WTC11 (cell line): Measurements from ENCODE around the gene ODAD4. TPM values are rescaled to one million over a fixed set of nuclear protein-coding genes. Genes with fewer than 3 reads are reported as not detected.

Experiments
- ATAC-seq: fragments of 200-7000 bp; cut with Tn5 transposase; 2 replicates; pipeline ENCODE4 v1.10.0; 2021; ENCODE audit warnings: mild to moderate bottlenecking, moderate library complexity
- CTCF ChIA-PET: fragments of 300-600 bp; sonication (Branson Sonifier 250); formaldehyde crosslinking; loops from one replicate; lab custom pipeline; 2021; ENCODE audit warnings: antibody characterized with exemption; lab: Charles Lee
- POLR2A ChIA-PET: fragments of 350-600 bp; sonication (Branson Sonifier 250); formaldehyde crosslinking; loops from one replicate; lab custom pipeline; 2021; ENCODE audit warnings: antibody characterized with exemption; lab: Charles Lee
- DNase-seq: peaks from one replicate; pipeline ENCODE4 v3.0.0; 2021; ENCODE audit warnings: low spot score
- H3K27ac Mint-ChIP-seq: 2 replicates; pipeline ENCODE4 v1.8.0; 2021; ENCODE audit warnings: mixed read lengths
- H3K27me3 Mint-ChIP-seq: 2 replicates; pipeline ENCODE4 v1.8.0; 2021; ENCODE audit warnings: low read depth, mild to moderate bottlenecking, moderate library complexity, mixed read lengths
- H3K36me3 Mint-ChIP-seq: 2 replicates; pipeline ENCODE4 v1.8.0; 2021; ENCODE audit warnings: mixed read lengths
- H3K4me1 Mint-ChIP-seq: 2 replicates; pipeline ENCODE4 v1.8.0; 2022; ENCODE audit warnings: mixed read lengths
- H3K4me3 Mint-ChIP-seq: 2 replicates; pipeline ENCODE4 v1.8.0; 2021; ENCODE audit warnings: mild to moderate bottlenecking, moderate library complexity, mixed read lengths
- H3K9me3 Mint-ChIP-seq: 2 replicates; pipeline ENCODE4 v1.8.0; 2021; ENCODE audit warnings: mixed read lengths
- ATF1 ChIP-seq: sonication (generic); formaldehyde crosslinking; IDR thresholded peaks from 2 replicates; pipeline ENCODE4 v1.8.1; 2023; ENCODE audit warnings: mild to moderate bottlenecking, moderate library complexity, missing genetic modification reagents
- JAZF1 ChIP-seq: fragments of 250-450 bp; sonication (Bioruptor Pico); IDR thresholded peaks from 2 replicates; pipeline ENCODE4 v1.9.0; 2021; ENCODE audit warnings: moderate library complexity, mild to moderate bottlenecking, inconsistent platforms
- NFE2L1 ChIP-seq: sonication (generic); formaldehyde crosslinking; IDR thresholded peaks from 2 replicates; pipeline ENCODE4 v1.8.1; 2023; ENCODE audit warnings: missing genetic modification reagents
- NR2C2 ChIP-seq: sonication (generic); formaldehyde crosslinking; IDR thresholded peaks from 2 replicates; pipeline ENCODE4 v1.8.0; 2022; ENCODE audit warnings: mild to moderate bottlenecking, missing genetic modification reagents
- RELA ChIP-seq: sonication (generic); formaldehyde crosslinking; IDR thresholded peaks from 2 replicates; pipeline ENCODE4 v1.8.1; 2022; ENCODE audit warnings: missing genetic modification reagents, mild to moderate bottlenecking, borderline replicate concordance
- SMAD3 ChIP-seq: sonication (generic); formaldehyde crosslinking; IDR thresholded peaks from 2 replicates; pipeline ENCODE4 v1.8.0; 2022; ENCODE audit warnings: missing genetic modification reagents, mild to moderate bottlenecking, borderline replicate concordance
- SP1 ChIP-seq: sonication (generic); formaldehyde crosslinking; conservative IDR thresholded peaks from 2 replicates; pipeline ENCODE4 v1.8.1; 2022; ENCODE audit warnings: missing genetic modification reagents
- ZNF138 ChIP-seq: sonication (generic); formaldehyde crosslinking; conservative IDR thresholded peaks from 2 replicates; pipeline ENCODE4 v1.8.1; 2022; ENCODE audit warnings: mild to moderate bottlenecking, moderate library complexity, missing genetic modification reagents
- ZNF232 ChIP-seq: sonication (generic); formaldehyde crosslinking; IDR thresholded peaks from 2 replicates; pipeline ENCODE4 v1.8.0; 2022; ENCODE audit warnings: mild to moderate bottlenecking, missing genetic modification reagents
- ZNF317 ChIP-seq: sonication (generic); formaldehyde crosslinking; IDR thresholded peaks from 2 replicates; pipeline ENCODE4 v1.8.1; 2023; ENCODE audit warnings: low read depth, mild to moderate bottlenecking, moderate library complexity, missing genetic modification reagents, borderline replicate concordance
- total RNA-seq: library from RNA; stranded (reverse); gene quantifications from 3 replicates; pipeline ENCODE4 v1.2.3, GENCODE V29; 2021
- TF ChIP-seq, protein P1 (sequence below): sonication (generic); formaldehyde crosslinking; IDR thresholded peaks from 2 replicates; pipeline ENCODE4 v1.8.1; 2023; ENCODE audit warnings: mild to moderate bottlenecking, missing genetic modification reagents, moderate library complexity
- TF ChIP-seq, protein P2 (sequence below): sonication (generic); formaldehyde crosslinking; IDR thresholded peaks from 2 replicates; pipeline ENCODE4 v1.8.0; 2022; ENCODE audit warnings: mild to moderate bottlenecking, missing genetic modification reagents
- TF ChIP-seq, protein P3 (sequence below): fragments of 250-450 bp; sonication (Bioruptor Pico); IDR thresholded peaks from 2 replicates; pipeline ENCODE4 v1.8.0; 2021; ENCODE audit warnings: mild to moderate bottlenecking
- TF ChIP-seq, protein P4 (sequence below): fragments of 250-450 bp; sonication (Bioruptor Pico); IDR thresholded peaks from 2 replicates; pipeline ENCODE4 v1.9.0; 2021; ENCODE audit warnings: mild to moderate bottlenecking, borderline replicate concordance
- TF ChIP-seq, protein P5 (sequence below): sonication (generic); formaldehyde crosslinking; IDR thresholded peaks from 2 replicates; pipeline ENCODE4 v1.8.1; 2023; ENCODE audit warnings: mild to moderate bottlenecking, missing genetic modification reagents, borderline replicate concordance
- TF ChIP-seq, protein P6 (sequence below): fragments of 250-450 bp; sonication (Bioruptor Pico); IDR thresholded peaks from 2 replicates; pipeline ENCODE4 v2.1.2; 2022; ENCODE audit warnings: mild to moderate bottlenecking, moderate library complexity

The ODAD4 gene
- total RNA-seq, 1 experiment from 2014 or later: 1.9 TPM

DNA sequence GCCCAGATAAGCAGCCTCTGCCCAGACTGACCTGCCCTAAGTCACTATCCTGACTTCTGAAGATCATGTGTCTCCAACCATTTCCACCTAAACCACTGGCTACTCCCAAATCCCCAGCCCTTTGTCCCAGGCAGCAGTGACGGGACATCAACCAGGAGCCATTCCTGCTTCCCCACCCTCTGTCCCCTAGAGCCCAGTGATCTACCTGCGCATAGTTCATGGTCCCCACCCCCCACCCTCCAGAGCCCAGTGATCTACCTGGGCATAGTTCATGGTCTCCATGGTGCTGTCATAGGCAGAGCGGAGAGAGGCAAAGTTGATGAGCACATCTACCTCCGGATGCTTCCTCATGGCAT is 38.4 kb upstream of the ODAD4 start (continued):
- TF ChIP-seq, protein P1, sequence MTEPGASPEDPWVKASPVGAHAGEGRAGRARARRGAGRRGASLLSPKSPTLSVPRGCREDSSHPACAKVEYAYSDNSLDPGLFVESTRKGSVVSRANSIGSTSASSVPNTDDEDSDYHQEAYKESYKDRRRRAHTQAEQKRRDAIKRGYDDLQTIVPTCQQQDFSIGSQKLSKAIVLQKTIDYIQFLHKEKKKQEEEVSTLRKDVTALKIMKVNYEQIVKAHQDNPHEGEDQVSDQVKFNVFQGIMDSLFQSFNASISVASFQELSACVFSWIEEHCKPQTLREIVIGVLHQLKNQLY (CRISPR knock-in tag): no peak
- TF ChIP-seq ZNF232 (CRISPR knock-in tag): no peak

DNA sequence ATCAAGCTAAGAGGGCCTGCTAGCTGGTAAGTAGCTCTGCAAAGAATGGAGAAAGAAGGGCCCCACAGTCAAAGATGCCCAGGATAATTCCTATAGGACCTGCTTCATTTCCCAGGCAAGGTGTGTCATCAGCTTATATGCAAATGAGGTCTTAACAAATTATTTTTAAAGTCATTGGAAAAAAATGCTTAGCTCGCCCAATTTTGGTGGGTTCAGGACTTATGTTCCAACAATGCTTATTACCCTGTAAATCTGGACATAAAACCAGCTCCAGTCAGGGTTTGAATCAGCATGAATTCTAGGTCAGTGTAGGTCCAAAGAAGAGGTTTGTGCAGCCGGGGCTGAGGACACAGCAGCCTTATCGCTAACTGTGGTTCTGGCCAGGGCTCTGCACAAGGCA is 37.0 kb upstream of the ODAD4 start:
- CTCF ChIA-PET: interaction anchor here (3.6 kb wide), 1 partner anchor 66 kb away, joined by 13 read pairs; no protein-coding TSS in a partner anchor
- 0 out of 2 replicates have a peak overlapping the region, but pooled peaks have one; percentile 53 for H3K27ac Mint-ChIP-seq

DNA sequence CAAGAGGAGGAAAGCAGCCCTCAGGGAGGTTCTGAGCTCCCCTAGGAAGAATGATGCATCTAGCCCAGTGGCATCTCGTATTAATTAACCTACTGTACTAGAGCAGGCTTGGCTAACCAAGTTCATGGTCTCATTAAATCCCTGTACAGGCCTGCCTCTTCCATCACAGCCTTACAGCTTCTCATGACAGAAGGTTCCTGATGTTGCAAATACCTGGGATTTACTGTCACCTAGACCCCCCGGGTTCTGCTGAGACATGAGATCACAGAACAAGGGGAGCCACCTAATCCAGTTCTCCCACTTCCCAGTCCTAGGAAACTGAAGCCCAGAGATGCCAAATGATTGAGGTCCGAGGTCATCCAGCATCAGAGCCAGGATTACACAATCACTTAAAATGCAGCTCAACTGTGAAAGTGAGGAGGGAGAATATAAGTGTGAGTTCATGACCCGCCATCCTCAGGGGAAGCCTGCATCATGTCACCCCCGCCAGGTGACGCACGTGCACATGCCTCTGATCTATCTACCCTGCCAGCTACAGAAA is 35.6 kb upstream of the ODAD4 start:
- no peaks in the 10 kb centered on the region for H3K9me3 Mint-ChIP-seq
- H3K4me1 Mint-ChIP-seq: no peaks in the 10 kb centered on the region
- no peak overlapping the region for H3K27ac Mint-ChIP-seq
- H3K27me3 Mint-ChIP-seq: no peaks in the 10 kb centered on the region; the same call in 1 of the 2 replicates
- CTCF ChIA-PET: interaction anchor here (0.7 to 3.6 kb wide), 3 partner anchors 65 to 623 kb away, joined by 3 to 13 read pairs (median 5); no protein-coding TSS in a partner anchor
- H3K36me3 Mint-ChIP-seq: peaks cover 78% of the 10 kb centered on the region
- no peak overlapping the region for H3K4me3 Mint-ChIP-seq
- POLR2A ChIA-PET: no interaction called here
- ATAC-seq (no peak), DNase-seq (no peak)
- TF ChIP-seq ATF1 (CRISPR knock-in tag): no peak
- TF ChIP-seq NFE2L1 (CRISPR knock-in tag): no peak
- no peak for TF ChIP-seq ZNF138 (CRISPR knock-in tag)
- TF ChIP-seq NR2C2 (CRISPR knock-in tag): no peak
- TF ChIP-seq, protein P2, sequence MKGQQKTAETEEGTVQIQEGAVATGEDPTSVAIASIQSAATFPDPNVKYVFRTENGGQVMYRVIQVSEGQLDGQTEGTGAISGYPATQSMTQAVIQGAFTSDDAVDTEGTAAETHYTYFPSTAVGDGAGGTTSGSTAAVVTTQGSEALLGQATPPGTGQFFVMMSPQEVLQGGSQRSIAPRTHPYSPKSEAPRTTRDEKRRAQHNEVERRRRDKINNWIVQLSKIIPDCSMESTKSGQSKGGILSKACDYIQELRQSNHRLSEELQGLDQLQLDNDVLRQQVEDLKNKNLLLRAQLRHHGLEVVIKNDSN (CRISPR knock-in tag): no peak
- TF ChIP-seq, protein P3, sequence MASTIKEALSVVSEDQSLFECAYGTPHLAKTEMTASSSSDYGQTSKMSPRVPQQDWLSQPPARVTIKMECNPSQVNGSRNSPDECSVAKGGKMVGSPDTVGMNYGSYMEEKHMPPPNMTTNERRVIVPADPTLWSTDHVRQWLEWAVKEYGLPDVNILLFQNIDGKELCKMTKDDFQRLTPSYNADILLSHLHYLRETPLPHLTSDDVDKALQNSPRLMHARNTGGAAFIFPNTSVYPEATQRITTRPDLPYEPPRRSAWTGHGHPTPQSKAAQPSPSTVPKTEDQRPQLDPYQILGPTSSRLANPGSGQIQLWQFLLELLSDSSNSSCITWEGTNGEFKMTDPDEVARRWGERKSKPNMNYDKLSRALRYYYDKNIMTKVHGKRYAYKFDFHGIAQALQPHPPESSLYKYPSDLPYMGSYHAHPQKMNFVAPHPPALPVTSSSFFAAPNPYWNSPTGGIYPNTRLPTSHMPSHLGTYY (CRISPR knock-in tag): no peak
- no peak for TF ChIP-seq ZNF317 (CRISPR knock-in tag)

More for the DNA sequence above, 37.0 kb upstream of the ODAD4 start:
- no peak for DNase-seq
- TF ChIP-seq, protein P4, sequence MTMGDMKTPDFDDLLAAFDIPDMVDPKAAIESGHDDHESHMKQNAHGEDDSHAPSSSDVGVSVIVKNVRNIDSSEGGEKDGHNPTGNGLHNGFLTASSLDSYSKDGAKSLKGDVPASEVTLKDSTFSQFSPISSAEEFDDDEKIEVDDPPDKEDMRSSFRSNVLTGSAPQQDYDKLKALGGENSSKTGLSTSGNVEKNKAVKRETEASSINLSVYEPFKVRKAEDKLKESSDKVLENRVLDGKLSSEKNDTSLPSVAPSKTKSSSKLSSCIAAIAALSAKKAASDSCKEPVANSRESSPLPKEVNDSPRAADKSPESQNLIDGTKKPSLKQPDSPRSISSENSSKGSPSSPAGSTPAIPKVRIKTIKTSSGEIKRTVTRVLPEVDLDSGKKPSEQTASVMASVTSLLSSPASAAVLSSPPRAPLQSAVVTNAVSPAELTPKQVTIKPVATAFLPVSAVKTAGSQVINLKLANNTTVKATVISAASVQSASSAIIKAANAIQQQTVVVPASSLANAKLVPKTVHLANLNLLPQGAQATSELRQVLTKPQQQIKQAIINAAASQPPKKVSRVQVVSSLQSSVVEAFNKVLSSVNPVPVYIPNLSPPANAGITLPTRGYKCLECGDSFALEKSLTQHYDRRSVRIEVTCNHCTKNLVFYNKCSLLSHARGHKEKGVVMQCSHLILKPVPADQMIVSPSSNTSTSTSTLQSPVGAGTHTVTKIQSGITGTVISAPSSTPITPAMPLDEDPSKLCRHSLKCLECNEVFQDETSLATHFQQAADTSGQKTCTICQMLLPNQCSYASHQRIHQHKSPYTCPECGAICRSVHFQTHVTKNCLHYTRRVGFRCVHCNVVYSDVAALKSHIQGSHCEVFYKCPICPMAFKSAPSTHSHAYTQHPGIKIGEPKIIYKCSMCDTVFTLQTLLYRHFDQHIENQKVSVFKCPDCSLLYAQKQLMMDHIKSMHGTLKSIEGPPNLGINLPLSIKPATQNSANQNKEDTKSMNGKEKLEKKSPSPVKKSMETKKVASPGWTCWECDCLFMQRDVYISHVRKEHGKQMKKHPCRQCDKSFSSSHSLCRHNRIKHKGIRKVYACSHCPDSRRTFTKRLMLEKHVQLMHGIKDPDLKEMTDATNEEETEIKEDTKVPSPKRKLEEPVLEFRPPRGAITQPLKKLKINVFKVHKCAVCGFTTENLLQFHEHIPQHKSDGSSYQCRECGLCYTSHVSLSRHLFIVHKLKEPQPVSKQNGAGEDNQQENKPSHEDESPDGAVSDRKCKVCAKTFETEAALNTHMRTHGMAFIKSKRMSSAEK (CRISPR knock-in tag): no peak
- TF ChIP-seq RELA: no peak
- TF ChIP-seq SMAD3: no peak
- TF ChIP-seq, protein P5, sequence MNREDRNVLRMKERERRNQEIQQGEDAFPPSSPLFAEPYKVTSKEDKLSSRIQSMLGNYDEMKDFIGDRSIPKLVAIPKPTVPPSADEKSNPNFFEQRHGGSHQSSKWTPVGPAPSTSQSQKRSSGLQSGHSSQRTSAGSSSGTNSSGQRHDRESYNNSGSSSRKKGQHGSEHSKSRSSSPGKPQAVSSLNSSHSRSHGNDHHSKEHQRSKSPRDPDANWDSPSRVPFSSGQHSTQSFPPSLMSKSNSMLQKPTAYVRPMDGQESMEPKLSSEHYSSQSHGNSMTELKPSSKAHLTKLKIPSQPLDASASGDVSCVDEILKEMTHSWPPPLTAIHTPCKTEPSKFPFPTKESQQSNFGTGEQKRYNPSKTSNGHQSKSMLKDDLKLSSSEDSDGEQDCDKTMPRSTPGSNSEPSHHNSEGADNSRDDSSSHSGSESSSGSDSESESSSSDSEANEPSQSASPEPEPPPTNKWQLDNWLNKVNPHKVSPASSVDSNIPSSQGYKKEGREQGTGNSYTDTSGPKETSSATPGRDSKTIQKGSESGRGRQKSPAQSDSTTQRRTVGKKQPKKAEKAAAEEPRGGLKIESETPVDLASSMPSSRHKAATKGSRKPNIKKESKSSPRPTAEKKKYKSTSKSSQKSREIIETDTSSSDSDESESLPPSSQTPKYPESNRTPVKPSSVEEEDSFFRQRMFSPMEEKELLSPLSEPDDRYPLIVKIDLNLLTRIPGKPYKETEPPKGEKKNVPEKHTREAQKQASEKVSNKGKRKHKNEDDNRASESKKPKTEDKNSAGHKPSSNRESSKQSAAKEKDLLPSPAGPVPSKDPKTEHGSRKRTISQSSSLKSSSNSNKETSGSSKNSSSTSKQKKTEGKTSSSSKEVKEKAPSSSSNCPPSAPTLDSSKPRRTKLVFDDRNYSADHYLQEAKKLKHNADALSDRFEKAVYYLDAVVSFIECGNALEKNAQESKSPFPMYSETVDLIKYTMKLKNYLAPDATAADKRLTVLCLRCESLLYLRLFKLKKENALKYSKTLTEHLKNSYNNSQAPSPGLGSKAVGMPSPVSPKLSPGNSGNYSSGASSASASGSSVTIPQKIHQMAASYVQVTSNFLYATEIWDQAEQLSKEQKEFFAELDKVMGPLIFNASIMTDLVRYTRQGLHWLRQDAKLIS (CRISPR knock-in tag): no peak
- TF ChIP-seq, protein P6, sequence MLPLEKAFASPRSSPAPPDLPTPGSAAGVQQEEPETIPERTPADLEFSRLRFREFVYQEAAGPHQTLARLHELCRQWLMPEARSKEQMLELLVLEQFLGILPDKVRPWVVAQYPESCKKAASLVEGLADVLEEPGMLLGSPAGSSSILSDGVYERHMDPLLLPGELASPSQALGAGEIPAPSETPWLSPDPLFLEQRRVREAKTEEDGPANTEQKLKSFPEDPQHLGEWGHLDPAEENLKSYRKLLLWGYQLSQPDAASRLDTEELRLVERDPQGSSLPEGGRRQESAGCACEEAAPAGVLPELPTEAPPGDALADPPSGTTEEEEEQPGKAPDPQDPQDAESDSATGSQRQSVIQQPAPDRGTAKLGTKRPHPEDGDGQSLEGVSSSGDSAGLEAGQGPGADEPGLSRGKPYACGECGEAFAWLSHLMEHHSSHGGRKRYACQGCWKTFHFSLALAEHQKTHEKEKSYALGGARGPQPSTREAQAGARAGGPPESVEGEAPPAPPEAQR (CRISPR knock-in tag): no peak
- TF ChIP-seq JAZF1 (CRISPR knock-in tag): no peak
- no peak for TF ChIP-seq SP1 (CRISPR knock-in tag)
- peaks cover 76% of the 10 kb centered on the region for H3K36me3 Mint-ChIP-seq
- no peaks in the 10 kb centered on the region for H3K4me1 Mint-ChIP-seq
- no peak for ATAC-seq
- H3K4me3 Mint-ChIP-seq: no peak overlapping the region
- no peaks in the 10 kb centered on the region; the same call in 1 of the 2 replicates for H3K27me3 Mint-ChIP-seq
- POLR2A ChIA-PET: interaction anchor here (1.1 kb wide), 1 partner anchor 28 kb away, joined by 3 read pairs; the partner anchor contains the start of gene KLHL11
- H3K9me3 Mint-ChIP-seq: no peaks in the 10 kb centered on the region
